ENCODE results near the gene ZRANB3. TPM values are rescaled to one million over a fixed set of nuclear protein-coding genes. Genes with fewer than 3 reads are reported as not detected.
"Not testable (repeated sequence)": the region's sequence is repeated elsewhere in the genome, so short reads cannot be mapped to it uniquely, and the experiment has no call there.

Gene ZRANB3
- polyA plus RNA-seq, 1 donor (not counting 4 experiments of a cell fraction or from before 2014, with no cell fraction given): 10.6 TPM

- Histone ChIP-seq H3K27ac (ENCODE audit: control insufficient read depth, insufficient read depth, low read length) (no peak overlapping the region), H4K20me1 (ENCODE audit: control insufficient read depth, extremely low read depth, insufficient read depth, low read length) (no peaks in the 10 kb centered on the region), H3K9ac (ENCODE audit: control insufficient read depth, extremely low read depth, insufficient read depth, low read length) (no peak overlapping the region), H3K27me3 (ENCODE audit: control insufficient read depth, extremely low read depth, insufficient read depth, low read length) (no peaks in the 10 kb centered on the region), H3K9me1 (ENCODE audit: control insufficient read depth, extremely low read depth, insufficient read depth, low read length) (no peaks in the 10 kb centered on the region), H3K4me1 (ENCODE audit: control insufficient read depth, extremely low read depth, insufficient read depth, low read length) (no peaks in the 10 kb centered on the region), H2AFZ (ENCODE audit: control insufficient read depth, low read length) (no peak overlapping the region), H3K36me3 (ENCODE audit: control insufficient read depth in 2 of 2, extremely low read depth in 1 of 2, insufficient read depth in 2 of 2, low read length in 2 of 2) (no peaks in the 10 kb centered on the region), H3K4me2 (ENCODE audit: control insufficient read depth, extremely low read depth, insufficient read depth, low read depth, low read length) (no peak overlapping the region), H3K79me2 (ENCODE audit: control insufficient read depth, insufficient read depth, low read length) (no peaks in the 10 kb centered on the region), H3K4me3 (ENCODE audit: control insufficient read depth in 2 of 3, extremely low read depth in 1 of 3, insufficient read depth in 2 of 3, low read depth in 1 of 3, low read length in 3 of 3) (no peak overlapping the region), H3K9me3 (ENCODE audit: control insufficient read depth, low read depth, low read length) (no peaks in the 10 kb centered on the region)
- no peak for DNase-seq (ENCODE audit: low read depth, low spot score)
- dilution Hi-C loops (cut with MboI; ENCODE audit: extremely low pct_ligation_motif_present, low sequenced_read_pairs): no loop called here
- no peak for TF ChIP-seq CTCF (optimal IDR thresholded peaks at IDR 0.05 in 1 of 3, IDR thresholded peaks at IDR 0.05 in 1 of 3, conservative IDR thresholded peaks at IDR 0.05 in 1 of 3; ENCODE audit: extremely low read depth in 1 of 3, insufficient read depth in 2 of 3, low read length in 3 of 3)
- no peak for TF ChIP-seq EZH2 (IDR thresholded peaks at IDR 0.05; ENCODE audit: low read length)
- FAIRE-seq: no peak
Observed at GRCh38 chr2:135456431-135456830, 74.6 kb downstream of the ZRANB3 start.

GRCh38 chr2:135454608-135455007 lies 76.4 kb downstream of the ZRANB3 start:
- no peak overlapping the region for H3K27ac ChIP-seq (ENCODE audit: control insufficient read depth, insufficient read depth, low read length)
- H3K4me1 ChIP-seq (ENCODE audit: control insufficient read depth, extremely low read depth, insufficient read depth, low read length): no peaks in the 10 kb centered on the region
- H3K27me3 ChIP-seq (ENCODE audit: control insufficient read depth, extremely low read depth, insufficient read depth, low read length): no peaks in the 10 kb centered on the region
- DNase-seq (ENCODE audit: low read depth, low spot score): no peak
- FAIRE-seq: no peak
- no peaks in the 10 kb centered on the region for H3K9me3 ChIP-seq (ENCODE audit: control insufficient read depth, low read depth, low read length)
- no peak overlapping the region for H3K9ac ChIP-seq (ENCODE audit: control insufficient read depth, extremely low read depth, insufficient read depth, low read length)
- no peaks in the 10 kb centered on the region for H4K20me1 ChIP-seq (ENCODE audit: control insufficient read depth, extremely low read depth, insufficient read depth, low read length)
- dilution Hi-C loops (cut with MboI; ENCODE audit: extremely low pct_ligation_motif_present, low sequenced_read_pairs): no loop called here
- H3K9me1 ChIP-seq (ENCODE audit: control insufficient read depth, extremely low read depth, insufficient read depth, low read length): no peaks in the 10 kb centered on the region
- TF ChIP-seq CTCF (optimal IDR thresholded peaks at IDR 0.05 in 1 of 3, IDR thresholded peaks at IDR 0.05 in 1 of 3, conservative IDR thresholded peaks at IDR 0.05 in 1 of 3; ENCODE audit: extremely low read depth in 1 of 3, insufficient read depth in 2 of 3, low read length in 3 of 3) (no peak), EZH2 (IDR thresholded peaks at IDR 0.05; ENCODE audit: low read length) (no peak)
- H3K79me2 ChIP-seq (ENCODE audit: control insufficient read depth, insufficient read depth, low read length): no peaks in the 10 kb centered on the region
- no peak overlapping the region for H3K4me2 ChIP-seq (ENCODE audit: control insufficient read depth, extremely low read depth, insufficient read depth, low read depth, low read length)
- H3K4me3 ChIP-seq (ENCODE audit: control insufficient read depth in 2 of 3, extremely low read depth in 1 of 3, insufficient read depth in 2 of 3, low read depth in 1 of 3, low read length in 3 of 3): no peak overlapping the region
- no peaks in the 10 kb centered on the region for H3K36me3 ChIP-seq (ENCODE audit: control insufficient read depth in 2 of 2, extremely low read depth in 1 of 2, insufficient read depth in 2 of 2, low read length in 2 of 2)
- no peak overlapping the region for H2AFZ ChIP-seq (ENCODE audit: control insufficient read depth, low read length)

- H3K27ac ChIP-seq (ENCODE audit: control insufficient read depth, insufficient read depth, low read length); dilution Hi-C loops (cut with MboI; ENCODE audit: extremely low pct_ligation_motif_present, low sequenced_read_pairs): not testable (repeated sequence)
Observed at GRCh38 chr2:135453027-135453426, 78.0 kb downstream of the ZRANB3 start.

More at GRCh38 chr2:135453027-135453426, 78.0 kb downstream of the ZRANB3 start:
- H3K9me1 ChIP-seq (ENCODE audit: control insufficient read depth, extremely low read depth, insufficient read depth, low read length); H2AFZ ChIP-seq (ENCODE audit: control insufficient read depth, low read length); H3K4me3 ChIP-seq (ENCODE audit: control insufficient read depth in 2 of 3, extremely low read depth in 1 of 3, insufficient read depth in 2 of 3, low read depth in 1 of 3, low read length in 3 of 3); H3K9me3 ChIP-seq (ENCODE audit: control insufficient read depth, low read depth, low read length); H3K9ac ChIP-seq (ENCODE audit: control insufficient read depth, extremely low read depth, insufficient read depth, low read length); H3K36me3 ChIP-seq (ENCODE audit: control insufficient read depth in 2 of 2, extremely low read depth in 1 of 2, insufficient read depth in 2 of 2, low read length in 2 of 2); H3K27me3 ChIP-seq (ENCODE audit: control insufficient read depth, extremely low read depth, insufficient read depth, low read length); H3K79me2 ChIP-seq (ENCODE audit: control insufficient read depth, insufficient read depth, low read length); H3K4me2 ChIP-seq (ENCODE audit: control insufficient read depth, extremely low read depth, insufficient read depth, low read depth, low read length); H4K20me1 ChIP-seq (ENCODE audit: control insufficient read depth, extremely low read depth, insufficient read depth, low read length); H3K4me1 ChIP-seq (ENCODE audit: control insufficient read depth, extremely low read depth, insufficient read depth, low read length); FAIRE-seq; DNase-seq (ENCODE audit: low read depth, low spot score): not testable (repeated sequence)
